GM23338 (cell line): ENCODE measurements around the gene MACROD1. TPM values are rescaled to one million over a fixed set of nuclear protein-coding genes. Genes with fewer than 3 reads are reported as not detected.

Source experiments
- ATAC-seq: fragments of 200-7000 bp; cut with Tn5 transposase; 3 replicates; pipeline ENCODE4 v1.9.1; 2020
- DNase-seq: peaks from one replicate; pipeline ENCODE4 v3.0.0-alpha.2; 2015; ENCODE audit warnings: low spot score
- H2AFZ ChIP-seq: fragments of 200-600 bp; sonication (generic); 2 replicates; pipeline ENCODE4 v1.8.0; 2016; ENCODE audit warnings: antibody characterized with exemption, mild to moderate bottlenecking, moderate library complexity
- H3F3A ChIP-seq: fragments of 200-600 bp; sonication (generic); replicated peaks from 2 replicates; pipeline ENCODE4 v1.8.0; 2017; ENCODE audit warnings: antibody characterized with exemption, mixed run types, low read depth
- H3K27ac ChIP-seq: fragments of 200-600 bp; sonication (generic); 2 replicates; pipeline ENCODE4 v1.6.1; 2016; ENCODE audit warnings: low read depth
- H3K27me3 ChIP-seq: fragments of 200-600 bp; sonication (generic); 2 replicates; pipeline ENCODE4 v1.8.0; 2016; ENCODE audit warnings: mild to moderate bottlenecking, mixed run types, moderate library complexity; ENCODE audit not compliant: insufficient read depth
- H3K36me3 ChIP-seq: fragments of 200-600 bp; sonication (generic); 2 replicates; pipeline ENCODE4 v1.8.0; 2016; ENCODE audit warnings: mild to moderate bottlenecking; ENCODE audit not compliant: insufficient read depth
- H3K4me1 ChIP-seq: fragments of 200-600 bp; sonication (generic); 2 replicates; pipeline ENCODE4 v1.8.0; 2016; ENCODE audit warnings: mild to moderate bottlenecking, moderate library complexity; ENCODE audit not compliant: insufficient read depth
- H3K4me2 ChIP-seq: fragments of 200-600 bp; sonication (generic); 2 replicates; pipeline ENCODE4 v1.7.1; 2017; ENCODE audit warnings: mixed run types
- H3K4me3 ChIP-seq: fragments of 200-600 bp; sonication (generic); 2 replicates; pipeline ENCODE4 v1.6.1; 2016; ENCODE audit warnings: mixed run types
- H3K79me2 ChIP-seq: fragments of 200-600 bp; sonication (generic); replicated peaks from 2 replicates; pipeline ENCODE4 v1.8.0; 2017; ENCODE audit warnings: mild to moderate bottlenecking; ENCODE audit not compliant: insufficient read depth
- H3K9me2 ChIP-seq: fragments of 200-600 bp; sonication (generic); 2 replicates; pipeline ENCODE4 v1.8.0; 2017; ENCODE audit not compliant: insufficient read depth
- H4K20me1 ChIP-seq: fragments of 200-600 bp; sonication (generic); replicated peaks from 2 replicates; pipeline ENCODE4 v1.8.0; 2017; ENCODE audit warnings: mild to moderate bottlenecking; ENCODE audit not compliant: insufficient read depth
- H3K27ac Mint-ChIP-seq: 2 replicates; pipeline ENCODE4 v1.8.0; 2020; ENCODE audit warnings: inconsistent platforms, mild to moderate bottlenecking, moderate library complexity, mixed read lengths
- H3K27me3 Mint-ChIP-seq: 3 replicates; pipeline ENCODE4 v1.8.0; 2022; ENCODE audit warnings: low read depth, mild to moderate bottlenecking, moderate library complexity, mixed read lengths, inconsistent platforms; ENCODE audit not compliant: insufficient read depth, poor library complexity
- H3K36me3 Mint-ChIP-seq: 3 replicates; pipeline ENCODE4 v1.8.0; 2021; ENCODE audit warnings: low read depth, mild to moderate bottlenecking, inconsistent platforms, moderate library complexity, mixed read lengths
- H3K4me1 Mint-ChIP-seq: 3 replicates; pipeline ENCODE4 v1.8.0; 2020; ENCODE audit warnings: mild to moderate bottlenecking, inconsistent platforms, mixed read lengths
- H3K4me3 Mint-ChIP-seq: 3 replicates; pipeline ENCODE4 v1.8.0; 2021; ENCODE audit warnings: moderate library complexity, mild to moderate bottlenecking, inconsistent platforms, mixed read lengths
- H3K9me3 Mint-ChIP-seq: 3 replicates; pipeline ENCODE4 v1.8.0; 2020; ENCODE audit warnings: moderate library complexity, mild to moderate bottlenecking, inconsistent platforms, mixed read lengths
- CREB1 ChIP-seq: fragments of 250-450 bp; sonication (Bioruptor Pico); IDR thresholded peaks from 2 replicates; pipeline ENCODE4 v1.5.0; 2020; ENCODE audit warnings: low read depth, mild to moderate bottlenecking, moderate library complexity
- EZH2 ChIP-seq: fragments of 200-600 bp; sonication (generic); IDR thresholded peaks from one replicate; pipeline ENCODE4 v1.8.0; 2017; ENCODE audit warnings: antibody characterized with exemption, mild to moderate bottlenecking, low read depth; ENCODE audit not compliant: unreplicated experiment
- EZH2phosphoT487 ChIP-seq: fragments of 200-600 bp; sonication (generic); IDR thresholded peaks from one replicate; pipeline ENCODE4 v1.8.1; 2018; ENCODE audit warnings: antibody characterized with exemption; ENCODE audit not compliant: unreplicated experiment
- NANOG ChIP-seq: IDR thresholded peaks from 2 replicates; pipeline ENCODE4 v1.6.1; 2016; ENCODE audit warnings: antibody characterized with exemption, borderline replicate concordance
- POLR2AphosphoS5 ChIP-seq: IDR thresholded peaks from 2 replicates; pipeline ENCODE4 v1.6.1; 2016; ENCODE audit warnings: antibody characterized with exemption, low read depth
- STAT1 ChIP-seq: IDR thresholded peaks from one replicate; pipeline ENCODE4 v1.6.1; 2016; ENCODE audit warnings: antibody characterized with exemption; ENCODE audit not compliant: unreplicated experiment
- ZNF114 ChIP-seq: fragments of 250-450 bp; sonication (Bioruptor Pico); IDR thresholded peaks from 2 replicates; pipeline ENCODE4 v1.5.0; 2020; ENCODE audit warnings: mild to moderate bottlenecking, moderate library complexity
- ZNF331 ChIP-seq: fragments of 250-450 bp; sonication (Bioruptor Pico); IDR thresholded peaks from 2 replicates; pipeline ENCODE4 v1.5.0; 2020; ENCODE audit warnings: low read depth, mild to moderate bottlenecking, moderate library complexity
- polyA plus RNA-seq: library from polyadenylated mRNA; unstranded; fragments of >200 nt; fragmentation: Nextera tagmentation; extraction: Ambion mirVana; gene quantifications from 2 replicates; pipeline ENCODE4 v1.2.1, GENCODE V29; 2016
- total RNA-seq: library from RNA; depleted of rRNA; stranded (reverse); fragments of >200 nt; shearing (Covaris generic); gene quantifications from 2 replicates; pipeline ENCODE4 v1.2.3, GENCODE V29; 2014
- TF ChIP-seq, protein P1 (sequence below): IDR thresholded peaks from one replicate; pipeline ENCODE4 v1.6.1; 2018; ENCODE audit warnings: antibody characterized with exemption; ENCODE audit not compliant: unreplicated experiment
- TF ChIP-seq, protein P2 (sequence below): IDR thresholded peaks from 2 replicates; pipeline ENCODE4 v1.6.1; 2016; ENCODE audit warnings: antibody characterized with exemption
- TF ChIP-seq, protein P3 (sequence below), 2 experiments: fragments of 200-600 bp in 1 of 2; sonication (generic) in 1 of 2; conservative IDR thresholded peaks; 2 replicates each; pipeline versions ENCODE4 v1.5.1 to v1.6.1; 2016 to 2017; ENCODE audit warnings: antibody characterized with exemption in 2 of 2, low read depth in 2 of 2, mild to moderate bottlenecking in 2 of 2, moderate library complexity in 1 of 2
- TF ChIP-seq, protein P4 (sequence below): fragments of 250-450 bp; sonication (Bioruptor Pico); IDR thresholded peaks from 2 replicates; pipeline ENCODE4 v1.5.0; 2020; ENCODE audit warnings: mild to moderate bottlenecking, moderate library complexity

MACROD1 gene
- total and polyA plus RNA-seq, 2 experiments from 2014 or later, result 33.0 to 51.6 TPM

DNA sequence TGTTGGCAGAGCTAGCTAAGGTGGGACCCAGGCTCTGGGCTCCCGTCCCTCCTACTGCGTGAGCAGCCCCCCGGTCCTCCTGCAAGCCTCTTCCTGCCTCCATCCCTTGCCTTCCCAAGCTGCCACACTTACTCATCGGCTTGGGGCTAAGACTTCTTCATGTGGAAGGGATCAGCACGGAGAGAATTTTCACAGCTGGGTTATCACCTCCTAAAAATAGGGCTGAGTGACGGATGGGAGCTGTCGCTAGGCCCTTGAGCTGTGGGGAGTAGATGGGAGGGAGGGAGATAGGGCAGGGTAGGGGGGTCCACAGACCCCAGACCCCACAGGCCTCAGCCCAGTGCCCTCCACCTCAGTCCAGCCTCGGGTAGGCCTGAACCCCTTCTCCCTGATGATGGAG is 89.2 kb downstream of the MACROD1 start:
- no peak overlapping the region for H3K4me2 ChIP-seq
- H3K27me3 ChIP-seq, result peaks cover 91% of the 10 kb centered on the region
- TF ChIP-seq EZH2 (no peak), ZNF114 (CRISPR knock-in tag) (no peak), POLR2AphosphoS5 (no peak), EZH2phosphoT487 (no peak), STAT1 (no peak), ZNF331 (CRISPR knock-in tag) (no peak), NANOG (no peak), CREB1 (CRISPR knock-in tag) (no peak)
- TF ChIP-seq, protein P1, sequence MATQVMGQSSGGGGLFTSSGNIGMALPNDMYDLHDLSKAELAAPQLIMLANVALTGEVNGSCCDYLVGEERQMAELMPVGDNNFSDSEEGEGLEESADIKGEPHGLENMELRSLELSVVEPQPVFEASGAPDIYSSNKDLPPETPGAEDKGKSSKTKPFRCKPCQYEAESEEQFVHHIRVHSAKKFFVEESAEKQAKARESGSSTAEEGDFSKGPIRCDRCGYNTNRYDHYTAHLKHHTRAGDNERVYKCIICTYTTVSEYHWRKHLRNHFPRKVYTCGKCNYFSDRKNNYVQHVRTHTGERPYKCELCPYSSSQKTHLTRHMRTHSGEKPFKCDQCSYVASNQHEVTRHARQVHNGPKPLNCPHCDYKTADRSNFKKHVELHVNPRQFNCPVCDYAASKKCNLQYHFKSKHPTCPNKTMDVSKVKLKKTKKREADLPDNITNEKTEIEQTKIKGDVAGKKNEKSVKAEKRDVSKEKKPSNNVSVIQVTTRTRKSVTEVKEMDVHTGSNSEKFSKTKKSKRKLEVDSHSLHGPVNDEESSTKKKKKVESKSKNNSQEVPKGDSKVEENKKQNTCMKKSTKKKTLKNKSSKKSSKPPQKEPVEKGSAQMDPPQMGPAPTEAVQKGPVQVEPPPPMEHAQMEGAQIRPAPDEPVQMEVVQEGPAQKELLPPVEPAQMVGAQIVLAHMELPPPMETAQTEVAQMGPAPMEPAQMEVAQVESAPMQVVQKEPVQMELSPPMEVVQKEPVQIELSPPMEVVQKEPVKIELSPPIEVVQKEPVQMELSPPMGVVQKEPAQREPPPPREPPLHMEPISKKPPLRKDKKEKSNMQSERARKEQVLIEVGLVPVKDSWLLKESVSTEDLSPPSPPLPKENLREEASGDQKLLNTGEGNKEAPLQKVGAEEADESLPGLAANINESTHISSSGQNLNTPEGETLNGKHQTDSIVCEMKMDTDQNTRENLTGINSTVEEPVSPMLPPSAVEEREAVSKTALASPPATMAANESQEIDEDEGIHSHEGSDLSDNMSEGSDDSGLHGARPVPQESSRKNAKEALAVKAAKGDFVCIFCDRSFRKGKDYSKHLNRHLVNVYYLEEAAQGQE, result no peak
- TF ChIP-seq, protein P2, sequence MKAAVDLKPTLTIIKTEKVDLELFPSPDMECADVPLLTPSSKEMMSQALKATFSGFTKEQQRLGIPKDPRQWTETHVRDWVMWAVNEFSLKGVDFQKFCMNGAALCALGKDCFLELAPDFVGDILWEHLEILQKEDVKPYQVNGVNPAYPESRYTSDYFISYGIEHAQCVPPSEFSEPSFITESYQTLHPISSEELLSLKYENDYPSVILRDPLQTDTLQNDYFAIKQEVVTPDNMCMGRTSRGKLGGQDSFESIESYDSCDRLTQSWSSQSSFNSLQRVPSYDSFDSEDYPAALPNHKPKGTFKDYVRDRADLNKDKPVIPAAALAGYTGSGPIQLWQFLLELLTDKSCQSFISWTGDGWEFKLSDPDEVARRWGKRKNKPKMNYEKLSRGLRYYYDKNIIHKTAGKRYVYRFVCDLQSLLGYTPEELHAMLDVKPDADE, result no peak
- TF ChIP-seq, protein P3, sequence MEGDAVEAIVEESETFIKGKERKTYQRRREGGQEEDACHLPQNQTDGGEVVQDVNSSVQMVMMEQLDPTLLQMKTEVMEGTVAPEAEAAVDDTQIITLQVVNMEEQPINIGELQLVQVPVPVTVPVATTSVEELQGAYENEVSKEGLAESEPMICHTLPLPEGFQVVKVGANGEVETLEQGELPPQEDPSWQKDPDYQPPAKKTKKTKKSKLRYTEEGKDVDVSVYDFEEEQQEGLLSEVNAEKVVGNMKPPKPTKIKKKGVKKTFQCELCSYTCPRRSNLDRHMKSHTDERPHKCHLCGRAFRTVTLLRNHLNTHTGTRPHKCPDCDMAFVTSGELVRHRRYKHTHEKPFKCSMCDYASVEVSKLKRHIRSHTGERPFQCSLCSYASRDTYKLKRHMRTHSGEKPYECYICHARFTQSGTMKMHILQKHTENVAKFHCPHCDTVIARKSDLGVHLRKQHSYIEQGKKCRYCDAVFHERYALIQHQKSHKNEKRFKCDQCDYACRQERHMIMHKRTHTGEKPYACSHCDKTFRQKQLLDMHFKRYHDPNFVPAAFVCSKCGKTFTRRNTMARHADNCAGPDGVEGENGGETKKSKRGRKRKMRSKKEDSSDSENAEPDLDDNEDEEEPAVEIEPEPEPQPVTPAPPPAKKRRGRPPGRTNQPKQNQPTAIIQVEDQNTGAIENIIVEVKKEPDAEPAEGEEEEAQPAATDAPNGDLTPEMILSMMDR (conservative IDR thresholded peaks at IDR 0.05; ENCODE audit: low read depth in 2 of 2), result no peak
- TF ChIP-seq, protein P4, sequence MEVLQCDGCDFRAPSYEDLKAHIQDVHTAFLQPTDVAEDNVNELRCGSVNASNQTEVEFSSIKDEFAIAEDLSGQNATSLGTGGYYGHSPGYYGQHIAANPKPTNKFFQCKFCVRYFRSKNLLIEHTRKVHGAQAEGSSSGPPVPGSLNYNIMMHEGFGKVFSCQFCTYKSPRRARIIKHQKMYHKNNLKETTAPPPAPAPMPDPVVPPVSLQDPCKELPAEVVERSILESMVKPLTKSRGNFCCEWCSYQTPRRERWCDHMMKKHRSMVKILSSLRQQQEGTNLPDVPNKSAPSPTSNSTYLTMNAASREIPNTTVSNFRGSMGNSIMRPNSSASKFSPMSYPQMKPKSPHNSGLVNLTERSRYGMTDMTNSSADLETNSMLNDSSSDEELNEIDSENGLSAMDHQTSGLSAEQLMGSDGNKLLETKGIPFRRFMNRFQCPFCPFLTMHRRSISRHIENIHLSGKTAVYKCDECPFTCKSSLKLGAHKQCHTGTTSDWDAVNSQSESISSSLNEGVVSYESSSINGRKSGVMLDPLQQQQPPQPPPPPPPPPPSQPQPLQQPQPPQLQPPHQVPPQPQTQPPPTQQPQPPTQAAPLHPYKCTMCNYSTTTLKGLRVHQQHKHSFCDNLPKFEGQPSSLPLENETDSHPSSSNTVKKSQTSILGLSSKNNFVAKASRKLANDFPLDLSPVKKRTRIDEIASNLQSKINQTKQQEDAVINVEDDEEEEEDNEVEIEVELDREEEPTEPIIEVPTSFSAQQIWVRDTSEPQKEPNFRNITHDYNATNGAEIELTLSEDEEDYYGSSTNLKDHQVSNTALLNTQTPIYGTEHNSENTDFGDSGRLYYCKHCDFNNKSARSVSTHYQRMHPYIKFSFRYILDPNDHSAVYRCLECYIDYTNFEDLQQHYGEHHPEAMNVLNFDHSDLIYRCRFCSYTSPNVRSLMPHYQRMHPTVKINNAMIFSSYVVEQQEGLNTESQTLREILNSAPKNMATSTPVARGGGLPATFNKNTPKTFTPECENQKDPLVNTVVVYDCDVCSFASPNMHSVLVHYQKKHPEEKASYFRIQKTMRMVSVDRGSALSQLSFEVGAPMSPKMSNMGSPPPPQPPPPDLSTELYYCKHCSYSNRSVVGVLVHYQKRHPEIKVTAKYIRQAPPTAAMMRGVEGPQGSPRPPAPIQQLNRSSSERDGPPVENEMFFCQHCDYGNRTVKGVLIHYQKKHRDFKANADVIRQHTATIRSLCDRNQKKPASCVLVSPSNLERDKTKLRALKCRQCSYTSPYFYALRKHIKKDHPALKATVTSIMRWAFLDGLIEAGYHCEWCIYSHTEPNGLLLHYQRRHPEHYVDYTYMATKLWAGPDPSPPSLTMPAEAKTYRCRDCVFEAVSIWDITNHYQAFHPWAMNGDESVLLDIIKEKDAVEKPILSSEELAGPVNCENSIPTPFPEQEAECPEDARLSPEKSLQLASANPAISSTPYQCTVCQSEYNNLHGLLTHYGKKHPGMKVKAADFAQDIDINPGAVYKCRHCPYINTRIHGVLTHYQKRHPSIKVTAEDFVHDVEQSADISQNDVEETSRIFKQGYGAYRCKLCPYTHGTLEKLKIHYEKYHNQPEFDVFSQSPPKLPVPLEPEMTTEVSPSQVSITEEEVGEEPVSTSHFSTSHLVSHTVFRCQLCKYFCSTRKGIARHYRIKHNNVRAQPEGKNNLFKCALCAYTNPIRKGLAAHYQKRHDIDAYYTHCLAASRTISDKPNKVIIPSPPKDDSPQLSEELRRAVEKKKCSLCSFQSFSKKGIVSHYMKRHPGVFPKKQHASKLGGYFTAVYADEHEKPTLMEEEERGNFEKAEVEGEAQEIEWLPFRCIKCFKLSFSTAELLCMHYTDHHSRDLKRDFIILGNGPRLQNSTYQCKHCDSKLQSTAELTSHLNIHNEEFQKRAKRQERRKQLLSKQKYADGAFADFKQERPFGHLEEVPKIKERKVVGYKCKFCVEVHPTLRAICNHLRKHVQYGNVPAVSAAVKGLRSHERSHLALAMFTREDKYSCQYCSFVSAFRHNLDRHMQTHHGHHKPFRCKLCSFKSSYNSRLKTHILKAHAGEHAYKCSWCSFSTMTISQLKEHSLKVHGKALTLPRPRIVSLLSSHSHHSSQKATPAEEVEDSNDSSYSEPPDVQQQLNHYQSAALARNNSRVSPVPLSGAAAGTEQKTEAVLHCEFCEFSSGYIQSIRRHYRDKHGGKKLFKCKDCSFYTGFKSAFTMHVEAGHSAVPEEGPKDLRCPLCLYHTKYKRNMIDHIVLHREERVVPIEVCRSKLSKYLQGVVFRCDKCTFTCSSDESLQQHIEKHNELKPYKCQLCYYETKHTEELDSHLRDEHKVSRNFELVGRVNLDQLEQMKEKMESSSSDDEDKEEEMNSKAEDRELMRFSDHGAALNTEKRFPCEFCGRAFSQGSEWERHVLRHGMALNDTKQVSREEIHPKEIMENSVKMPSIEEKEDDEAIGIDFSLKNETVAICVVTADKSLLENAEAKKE (CRISPR knock-in tag), result no peak
- no peak overlapping the region for H3K27ac Mint-ChIP-seq
- H3K9me2 ChIP-seq, result no peaks in the 10 kb centered on the region
- H4K20me1 ChIP-seq, result peaks cover 11% of the 10 kb centered on the region
- no peak overlapping the region for H3K4me3 ChIP-seq
- H3F3A ChIP-seq, result no peaks in the 10 kb centered on the region
- H3K27me3 Mint-ChIP-seq, result peaks cover 47% of the 10 kb centered on the region
- no peak overlapping the region for H3K4me3 Mint-ChIP-seq
- H3K36me3 ChIP-seq, result no peaks in the 10 kb centered on the region
- no peaks in the 10 kb centered on the region for H3K4me1 ChIP-seq
- ATAC-seq (no peak), DNase-seq (no peak)
- H3K9me3 Mint-ChIP-seq, result no peaks in the 10 kb centered on the region
- no peak overlapping the region for H2AFZ ChIP-seq
- no peaks in the 10 kb centered on the region for H3K36me3 Mint-ChIP-seq
- H3K79me2 ChIP-seq, result no peaks in the 10 kb centered on the region
- H3K27ac ChIP-seq, result no peak overlapping the region
- no peaks in the 10 kb centered on the region for H3K4me1 Mint-ChIP-seq
